Neural crest cell (in vitro differentiated cells): ENCODE measurements around the gene CPXM2. TPM values are rescaled to one million over a fixed set of nuclear protein-coding genes. Genes with fewer than 3 reads are reported as not detected.
A peak's percentile ranks its signal among the peaks of the same experiment; 100 is the strongest.

Experiments
- DNase-seq: peaks from one replicate; pipeline ENCODE4 v3.0.0; 2021; ENCODE audit warnings: low read depth, mixed read lengths, low spot score
- H3K27ac Mint-ChIP-seq: one replicate; pipeline ENCODE4 v1.8.0; 2021; ENCODE audit warnings: mild to moderate bottlenecking, mixed read lengths; ENCODE audit not compliant: unreplicated experiment
- H3K27me3 Mint-ChIP-seq: 2 replicates; pipeline ENCODE4 v1.8.0; 2021; ENCODE audit warnings: low read depth, mild to moderate bottlenecking, mixed read lengths
- H3K36me3 Mint-ChIP-seq: 2 replicates; pipeline ENCODE4 v1.8.0; 2021; ENCODE audit warnings: low read depth, mild to moderate bottlenecking, mixed read lengths
- H3K4me1 Mint-ChIP-seq: 2 replicates; pipeline ENCODE4 v1.8.0; 2021; ENCODE audit warnings: mixed read lengths
- H3K4me3 Mint-ChIP-seq: one replicate; pipeline ENCODE4 v1.8.0; 2021; ENCODE audit warnings: mild to moderate bottlenecking, mixed read lengths
- H3K9me3 Mint-ChIP-seq: 2 replicates; pipeline ENCODE4 v1.8.0; 2021; ENCODE audit warnings: mixed read lengths
- total RNA-seq: library from RNA; stranded (reverse); gene quantifications from 2 replicates; pipeline ENCODE4 v1.2.1, GENCODE V29; 2021
- TF ChIP-seq, protein P1 (sequence below): fragments of 200-600 bp; sonication (generic); conservative IDR thresholded peaks from 2 replicates; pipeline ENCODE4 v1.5.0; 2021; ENCODE audit warnings: antibody characterized with exemption, mild to moderate bottlenecking

Gene CPXM2
- total RNA-seq, 1 donor from 2014 or later = not detected

DNA sequence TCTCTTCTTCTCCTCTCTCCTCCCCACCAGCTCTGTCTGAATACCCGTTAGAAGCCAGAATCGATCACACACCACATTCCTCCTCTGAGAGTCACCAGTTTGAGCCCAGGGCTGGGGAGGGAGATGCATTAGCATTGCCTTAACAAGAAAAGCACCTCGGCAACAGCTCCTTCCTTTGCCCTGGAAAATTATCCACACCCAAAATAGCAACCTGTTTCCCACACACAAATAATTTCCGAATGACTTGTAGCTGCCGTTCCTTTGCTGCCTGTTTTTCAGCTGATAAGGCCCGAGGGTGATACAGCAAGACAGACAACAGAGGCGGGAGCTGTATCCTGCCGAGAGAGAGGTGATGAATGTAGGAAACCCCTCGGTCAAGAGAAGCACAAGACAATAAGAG is 91.3 kb downstream of the CPXM2 start:
- TF ChIP-seq, protein P1, sequence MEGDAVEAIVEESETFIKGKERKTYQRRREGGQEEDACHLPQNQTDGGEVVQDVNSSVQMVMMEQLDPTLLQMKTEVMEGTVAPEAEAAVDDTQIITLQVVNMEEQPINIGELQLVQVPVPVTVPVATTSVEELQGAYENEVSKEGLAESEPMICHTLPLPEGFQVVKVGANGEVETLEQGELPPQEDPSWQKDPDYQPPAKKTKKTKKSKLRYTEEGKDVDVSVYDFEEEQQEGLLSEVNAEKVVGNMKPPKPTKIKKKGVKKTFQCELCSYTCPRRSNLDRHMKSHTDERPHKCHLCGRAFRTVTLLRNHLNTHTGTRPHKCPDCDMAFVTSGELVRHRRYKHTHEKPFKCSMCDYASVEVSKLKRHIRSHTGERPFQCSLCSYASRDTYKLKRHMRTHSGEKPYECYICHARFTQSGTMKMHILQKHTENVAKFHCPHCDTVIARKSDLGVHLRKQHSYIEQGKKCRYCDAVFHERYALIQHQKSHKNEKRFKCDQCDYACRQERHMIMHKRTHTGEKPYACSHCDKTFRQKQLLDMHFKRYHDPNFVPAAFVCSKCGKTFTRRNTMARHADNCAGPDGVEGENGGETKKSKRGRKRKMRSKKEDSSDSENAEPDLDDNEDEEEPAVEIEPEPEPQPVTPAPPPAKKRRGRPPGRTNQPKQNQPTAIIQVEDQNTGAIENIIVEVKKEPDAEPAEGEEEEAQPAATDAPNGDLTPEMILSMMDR = no peak
- H3K27me3 Mint-ChIP-seq = no peaks in the 10 kb centered on the region
- H3K36me3 Mint-ChIP-seq = no peaks in the 10 kb centered on the region
- H3K4me3 Mint-ChIP-seq = no peak overlapping the region
- no peak for DNase-seq
- H3K27ac Mint-ChIP-seq = peak overlapping the region; percentile 64
- peaks cover 12% of the 10 kb centered on the region for H3K4me1 Mint-ChIP-seq
- H3K9me3 Mint-ChIP-seq = no peaks in the 10 kb centered on the region

DNA sequence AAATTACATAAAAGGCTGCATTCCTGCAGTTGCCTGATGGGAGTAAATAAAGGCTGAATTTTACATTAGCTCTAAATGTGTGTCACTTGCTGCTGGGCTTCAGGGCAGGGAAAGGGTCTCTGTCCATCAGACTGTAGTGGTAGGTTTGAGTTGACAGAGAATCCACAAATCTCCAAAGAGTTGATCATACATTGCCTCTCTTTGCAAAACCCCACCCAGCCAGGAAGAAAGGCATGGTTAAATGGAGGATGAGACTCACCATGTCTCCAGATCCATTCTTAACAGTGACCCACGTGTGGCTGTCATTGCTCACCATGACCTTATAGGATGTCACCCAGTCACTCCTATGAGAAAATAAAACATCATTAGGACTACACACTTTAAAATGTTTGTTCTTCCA is 92.8 kb downstream of the CPXM2 start:
- Mint-ChIP-seq H3K36me3 (no peaks in the 10 kb centered on the region), H3K4me1 (peaks cover 12% of the 10 kb centered on the region), H3K27ac (no peak overlapping the region), H3K27me3 (no peaks in the 10 kb centered on the region), H3K4me3 (no peak overlapping the region), H3K9me3 (no peaks in the 10 kb centered on the region)
- DNase-seq = no peak
- TF ChIP-seq, protein P1 = no peak

DNA sequence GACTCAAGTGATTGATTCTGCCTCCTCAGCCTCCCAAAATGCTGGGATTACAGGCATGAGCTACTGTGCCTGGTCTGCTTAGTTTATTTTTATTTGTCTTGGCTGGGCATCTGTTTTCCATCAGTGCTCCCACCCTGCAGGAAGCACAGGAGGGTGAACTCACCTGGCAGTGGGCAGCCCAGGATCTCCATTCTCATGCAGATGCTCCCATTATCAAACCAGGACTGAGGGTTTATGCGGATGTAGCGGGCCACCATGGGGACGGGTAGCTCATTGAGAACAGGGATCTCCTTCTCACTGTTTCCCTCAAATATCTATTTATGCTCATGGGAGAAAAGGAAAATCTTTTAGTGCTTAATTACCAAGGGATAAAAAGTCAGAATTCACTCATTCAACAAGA is 93.8 kb downstream of the CPXM2 start:
- no peak overlapping the region for H3K27ac Mint-ChIP-seq

DNA sequence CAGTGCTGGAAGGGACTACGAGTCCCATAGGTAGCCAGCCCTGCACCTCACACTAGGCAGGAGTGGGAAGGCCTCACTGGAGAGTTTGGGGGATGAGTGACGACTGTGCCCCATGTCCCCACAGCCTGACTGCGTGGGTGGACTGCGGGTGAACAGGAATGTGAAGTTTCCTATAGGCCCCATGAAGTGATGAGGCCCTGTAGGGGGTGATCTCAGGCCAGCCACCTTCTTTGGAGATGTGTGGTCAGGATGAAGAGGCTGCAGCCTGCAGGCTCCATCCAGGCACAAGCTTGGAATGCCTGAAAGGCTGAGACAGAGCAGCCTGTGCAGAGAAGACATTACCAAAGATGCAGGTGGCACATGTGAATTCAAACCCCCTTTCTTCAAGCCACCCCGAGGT is 94.9 kb downstream of the CPXM2 start:
- Mint-ChIP-seq H3K27ac (no peak overlapping the region), H3K36me3 (no peaks in the 10 kb centered on the region), H3K4me1 (peaks cover 12% of the 10 kb centered on the region), H3K27me3 (no peaks in the 10 kb centered on the region), H3K4me3 (no peak overlapping the region), H3K9me3 (no peaks in the 10 kb centered on the region)
- no peak for DNase-seq
- TF ChIP-seq, protein P1 = no peak

More for the DNA sequence above, 93.8 kb downstream of the CPXM2 start:
- H3K9me3 Mint-ChIP-seq = no peaks in the 10 kb centered on the region
- TF ChIP-seq, protein P1 = no peak
- H3K27me3 Mint-ChIP-seq = no peaks in the 10 kb centered on the region
- no peak overlapping the region for H3K4me3 Mint-ChIP-seq
- peaks cover 12% of the 10 kb centered on the region for H3K4me1 Mint-ChIP-seq
- H3K36me3 Mint-ChIP-seq = no peaks in the 10 kb centered on the region
- DNase-seq = no peak

DNA sequence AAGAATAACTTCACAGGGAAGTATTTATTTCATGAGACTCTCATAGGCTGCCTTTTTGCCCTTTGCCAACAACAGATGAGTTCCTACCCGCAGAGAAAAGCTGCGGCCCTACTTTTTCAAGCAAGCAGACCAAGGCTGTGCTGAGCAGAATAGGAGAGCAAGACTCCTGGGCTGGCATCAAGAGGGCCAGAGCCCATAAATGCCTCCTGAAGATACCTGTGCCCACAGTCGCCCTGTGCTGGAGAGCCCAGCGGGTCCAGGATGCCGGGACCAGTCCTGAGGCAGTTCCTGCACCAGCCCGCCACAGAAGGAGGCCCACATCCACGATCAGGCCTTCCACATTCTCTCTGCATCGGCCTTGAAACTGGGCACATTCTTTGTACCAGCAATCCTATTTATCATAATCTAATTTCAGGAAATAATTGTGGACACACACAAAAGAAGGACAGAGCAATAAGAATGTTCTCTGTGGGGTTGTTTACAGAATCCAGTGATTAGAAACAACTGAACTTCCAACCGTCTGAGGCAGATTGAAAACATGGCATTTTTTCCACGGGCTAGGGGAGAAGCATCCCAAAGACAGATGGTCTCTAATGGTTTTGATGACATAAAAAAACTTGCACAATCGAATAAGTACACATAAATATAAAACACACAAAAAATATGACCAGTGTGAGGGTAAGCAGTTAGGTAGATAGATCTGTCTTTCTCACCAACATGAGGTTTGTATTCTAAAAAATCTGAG is 95.6 kb downstream of the CPXM2 start:
- no peak for DNase-seq
- Mint-ChIP-seq H3K4me3 (no peak overlapping the region), H3K27me3 (no peaks in the 10 kb centered on the region), H3K27ac (no peak overlapping the region), H3K9me3 (peaks cover 3% of the 10 kb centered on the region), H3K36me3 (no peaks in the 10 kb centered on the region), H3K4me1 (peaks cover 8% of the 10 kb centered on the region)
- TF ChIP-seq, protein P1 = no peak
